Activated CD8-positive, alpha-beta memory T cell treated with anti-CD3 and anti-CD28 coated beads, Interleukin-2, amount 50 U/mL, for 24 hours (primary cell): ENCODE measurements around the gene NISCH.

ENCODE experiments used
- DNase-seq: peaks from one replicate; pipeline ENCODE4 v3.0.0-alpha.2; 2020; ENCODE audit errors: extremely low read depth

Gene NISCH

DNA sequence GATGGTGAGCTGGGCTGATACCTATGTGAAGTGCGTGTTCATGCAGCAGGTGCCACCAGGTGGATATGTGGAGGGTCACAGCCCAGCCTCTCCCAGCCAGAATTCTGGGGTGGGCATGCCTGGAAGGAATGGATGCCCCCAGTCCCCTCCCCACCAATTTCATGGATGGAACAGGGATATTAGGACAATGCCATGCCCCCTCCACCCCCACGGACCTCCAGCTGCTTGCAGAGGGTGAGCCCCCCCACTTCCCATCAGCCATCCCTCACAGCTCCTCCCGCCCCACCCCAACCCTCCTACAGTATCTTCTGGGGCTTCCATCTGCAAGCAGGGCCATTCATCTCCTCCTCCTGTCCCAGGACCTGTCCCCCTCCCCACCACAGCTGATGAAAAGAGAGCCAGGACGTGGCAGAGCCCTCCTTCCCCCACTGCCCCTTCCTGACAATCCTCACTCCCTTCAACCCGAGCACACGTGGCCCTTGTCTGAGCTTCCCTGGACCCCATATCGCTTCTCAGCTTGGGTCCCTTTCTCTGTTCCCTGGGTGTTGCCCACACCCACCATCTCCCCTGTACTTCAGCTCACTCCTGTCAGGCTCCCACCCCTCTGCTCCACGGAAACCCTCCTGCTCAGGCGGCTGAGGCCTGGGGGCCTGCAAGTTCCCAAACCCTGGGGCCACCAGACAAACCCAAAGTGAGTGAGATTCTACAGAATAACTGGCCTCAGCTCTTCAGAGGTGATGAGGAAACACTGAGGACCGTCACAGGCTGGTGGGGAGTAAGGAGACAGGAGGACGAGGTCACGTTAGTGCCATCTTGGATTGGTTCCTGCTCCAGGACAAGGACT is 7.7 kb upstream of the NISCH start:
- DNase-seq, result no peak

DNA sequence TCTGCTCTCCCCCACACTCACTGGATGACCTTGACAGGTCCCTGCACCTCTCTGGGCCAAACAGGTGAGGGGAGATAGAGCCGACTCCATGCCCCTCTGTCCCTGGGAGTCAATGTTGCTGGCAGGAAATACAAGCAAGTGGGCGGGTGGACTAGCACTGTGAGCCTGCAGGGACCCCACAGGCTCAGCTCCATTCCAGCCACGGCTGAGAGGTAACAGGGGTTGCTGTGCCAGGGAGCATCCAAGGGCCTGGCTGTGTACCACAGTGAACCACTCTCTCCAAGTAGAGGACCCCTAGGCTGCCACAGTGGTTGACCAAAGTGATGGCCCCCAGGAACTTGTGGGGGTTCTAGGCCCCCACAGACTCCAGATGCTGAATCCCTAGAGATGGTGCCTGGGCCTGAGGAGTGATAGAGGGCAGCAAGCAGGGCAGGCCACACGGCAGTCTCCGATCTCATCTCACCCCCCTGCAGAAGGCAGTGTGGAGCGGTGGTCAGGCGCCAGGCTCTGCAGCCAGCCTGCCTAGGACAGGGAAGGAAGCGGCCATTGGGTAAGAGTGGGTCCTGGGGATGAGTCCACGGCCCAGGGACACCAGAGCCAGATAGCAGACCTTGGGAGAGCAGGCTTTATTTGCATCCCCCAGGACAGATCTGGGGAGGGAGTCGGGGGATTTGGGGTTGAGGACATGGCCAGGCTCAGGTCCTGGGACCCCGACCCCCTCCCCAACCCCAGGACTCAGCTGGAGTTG is 4.7 kb upstream of the NISCH start:
- DNase-seq, result no peak

DNA sequence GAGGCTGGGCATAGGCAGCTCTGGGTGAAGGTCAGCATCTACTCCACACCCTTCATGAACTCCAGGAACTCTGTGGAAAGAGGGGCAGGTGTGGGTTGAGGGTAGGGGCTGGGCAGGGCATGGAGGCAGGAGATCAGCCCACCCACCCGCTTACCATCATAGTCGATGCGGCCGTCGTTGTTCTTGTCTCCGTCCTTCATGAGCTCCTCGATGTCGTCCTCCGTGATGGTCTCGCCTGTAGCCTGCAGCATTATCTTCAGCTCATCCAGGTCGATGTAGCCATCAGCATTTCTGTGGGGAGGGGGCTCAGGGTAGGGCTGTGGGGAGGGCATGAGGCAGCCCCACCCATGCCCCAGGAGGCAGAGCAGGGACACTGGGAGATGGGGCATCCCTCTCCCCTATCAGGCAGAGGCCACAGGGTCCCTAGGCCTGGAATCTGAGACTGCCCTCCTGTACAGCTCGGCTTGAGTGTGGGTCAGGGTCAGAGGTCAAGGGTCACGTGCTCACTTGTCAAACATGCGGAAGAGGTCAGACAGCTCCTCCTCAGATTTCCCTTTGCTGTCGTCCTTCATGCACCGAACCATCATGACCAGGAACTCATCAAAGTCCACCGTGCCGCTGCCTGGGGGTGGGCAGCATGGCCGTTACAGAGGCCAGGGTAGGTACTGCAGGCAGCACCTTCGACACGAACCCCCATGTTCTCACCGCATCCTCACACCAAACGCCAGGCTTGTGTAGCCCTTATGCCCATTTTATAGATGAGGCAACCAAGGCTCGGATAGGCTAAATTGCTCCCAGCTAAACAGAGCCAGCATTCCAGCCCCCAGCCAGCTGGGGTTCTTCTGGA is 3.9 kb upstream of the NISCH start:
- DNase-seq, result no peak

DNA sequence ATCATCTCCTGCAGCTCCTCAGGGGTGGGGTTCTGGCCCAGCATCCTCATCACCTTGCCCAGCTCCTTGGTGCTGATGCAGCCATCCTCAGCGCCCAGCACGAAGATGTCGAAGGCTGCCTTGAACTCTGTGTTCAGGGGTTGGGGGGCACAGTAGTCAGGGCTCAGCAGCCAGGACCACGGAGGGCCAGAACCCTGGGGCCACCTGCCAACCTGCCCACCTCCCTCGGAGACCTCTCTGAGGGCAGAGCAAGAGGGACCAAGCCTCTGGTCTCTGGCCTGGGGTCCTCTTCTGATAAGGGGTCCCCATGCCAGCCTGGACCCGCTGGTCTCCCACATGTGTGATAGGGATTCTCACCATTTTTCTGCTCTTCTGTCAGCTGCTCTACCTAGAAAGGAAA is 3.3 kb upstream of the NISCH start:
- no peak for DNase-seq

DNA sequence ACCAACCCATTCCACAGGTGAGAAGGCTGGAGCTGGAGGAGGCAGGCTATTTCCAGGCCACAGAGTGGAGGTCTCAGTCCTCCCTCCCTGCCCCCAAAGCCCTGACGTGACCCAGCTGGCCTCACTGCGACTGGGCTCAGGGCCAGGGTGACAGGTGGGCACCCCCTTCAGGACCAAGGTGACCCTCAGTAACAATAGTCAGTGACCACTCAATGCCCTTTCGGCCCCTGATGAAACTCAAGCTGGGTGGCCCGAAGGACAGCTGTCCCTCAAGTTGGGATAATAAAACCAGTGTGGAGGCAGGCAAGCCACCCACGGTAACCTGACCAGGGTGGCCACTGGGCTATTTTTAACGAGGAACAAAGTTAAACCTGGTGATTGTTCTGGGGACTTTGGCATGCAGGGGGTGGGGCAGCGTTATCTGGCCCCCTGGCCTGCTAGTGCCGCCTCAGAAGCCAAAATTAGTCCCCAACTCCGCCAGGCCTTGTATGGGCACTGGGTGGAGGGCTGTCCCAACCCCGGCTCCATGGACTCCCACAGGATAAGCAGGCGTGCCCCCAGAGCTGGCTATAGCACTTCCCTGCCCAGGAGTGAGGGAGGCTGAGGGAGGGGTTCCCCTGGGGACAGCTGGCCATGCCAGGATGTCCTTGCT is 2.7 kb upstream of the NISCH start:
- DNase-seq, result no peak

DNA sequence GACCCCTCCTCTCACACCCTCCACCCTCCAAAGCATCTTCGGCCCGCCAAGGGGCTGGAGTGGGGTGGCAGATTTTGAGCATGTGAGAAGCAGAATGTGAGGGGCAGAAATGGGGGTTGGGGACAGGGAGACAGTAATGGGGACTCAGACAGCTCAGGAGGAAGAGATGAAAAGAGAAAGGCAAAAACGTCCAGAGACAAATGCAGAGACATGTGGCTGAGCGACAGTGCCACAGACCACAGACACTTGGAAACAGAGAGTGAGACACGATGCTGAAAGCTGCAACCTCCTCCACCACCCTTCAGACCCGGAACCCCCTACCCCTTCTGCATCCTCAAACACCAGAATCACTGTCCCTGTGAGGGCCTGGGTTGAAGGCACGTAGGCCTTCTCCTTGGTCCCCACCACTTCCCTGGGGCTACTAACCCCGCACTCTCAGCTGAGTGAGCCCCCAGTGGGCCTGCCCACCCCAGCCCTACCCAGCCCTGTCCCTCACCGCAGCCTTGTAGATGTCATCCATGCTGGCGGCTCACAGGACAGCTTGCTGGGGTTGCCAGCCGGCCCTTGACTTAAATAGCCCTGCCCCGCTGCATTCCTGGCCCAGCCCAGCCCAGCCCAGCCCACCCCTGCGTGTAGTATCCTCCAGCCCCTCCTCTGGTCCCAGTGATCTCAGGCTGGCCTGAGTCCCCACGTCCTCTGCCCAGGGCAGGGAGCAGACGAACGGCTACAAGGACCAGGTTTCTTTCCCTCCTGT is 1.7 kb upstream of the NISCH start, which contains the start of gene TNNC1:
Gene TNNC1, minus strand, starts transcription at position 546 of the 754 bp plus-strand sequence. Its CDS starts 26 bp downstream, at position 520.
- DNase-seq, result no peak

DNA sequence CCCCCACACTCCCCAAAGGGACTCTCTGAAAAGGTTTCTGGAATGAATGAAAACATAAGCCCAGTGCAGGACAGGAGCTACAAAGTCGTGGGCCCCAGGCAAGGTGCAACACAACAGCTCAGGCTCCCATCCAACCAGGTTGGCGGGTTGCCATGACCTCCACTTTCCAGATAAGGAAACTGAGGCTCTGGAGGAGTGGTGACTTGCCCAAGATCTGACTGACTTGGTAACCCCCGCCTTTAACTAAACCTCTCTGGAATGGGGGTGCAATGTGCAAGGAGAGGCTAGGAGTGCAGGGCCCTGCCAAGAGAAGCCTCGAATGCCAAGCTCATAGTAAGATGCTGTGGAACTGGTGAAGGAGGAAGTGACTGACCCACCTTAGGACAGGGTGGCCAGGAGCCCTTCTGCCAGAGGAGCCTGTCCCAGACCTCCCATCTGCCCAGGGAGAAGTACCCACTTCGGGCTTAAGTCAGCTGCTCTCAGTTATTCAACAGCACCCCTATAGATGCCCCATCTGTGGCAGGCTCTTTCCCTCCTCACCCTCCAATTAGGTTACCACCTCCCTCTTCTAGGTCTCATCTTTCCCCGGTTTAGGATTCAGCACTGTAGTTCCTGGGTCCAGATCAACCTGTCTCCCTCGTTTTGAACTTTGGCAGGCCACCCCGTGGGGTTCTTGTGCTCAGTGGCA is 1.0 kb upstream of the NISCH start:
- DNase-seq, result no peak

DNA sequence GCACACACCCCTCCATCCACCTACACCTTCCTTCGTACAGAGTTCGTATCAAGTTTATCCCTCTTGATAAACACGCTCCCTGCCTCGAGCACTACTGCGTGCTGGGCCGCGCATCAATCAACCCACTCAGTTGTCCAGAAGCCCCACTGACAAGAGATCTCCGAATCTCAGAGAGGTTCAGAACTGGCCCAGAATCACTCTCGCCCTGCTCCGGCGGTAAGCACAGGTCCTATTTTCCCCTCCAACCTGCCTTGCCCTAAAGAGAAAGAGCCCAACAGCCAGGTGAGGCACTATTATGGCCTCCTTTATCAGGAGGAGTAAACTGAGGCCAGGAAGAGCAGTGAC is 494 bp upstream of the NISCH start:
- DNase-seq, result no peak

DNA sequence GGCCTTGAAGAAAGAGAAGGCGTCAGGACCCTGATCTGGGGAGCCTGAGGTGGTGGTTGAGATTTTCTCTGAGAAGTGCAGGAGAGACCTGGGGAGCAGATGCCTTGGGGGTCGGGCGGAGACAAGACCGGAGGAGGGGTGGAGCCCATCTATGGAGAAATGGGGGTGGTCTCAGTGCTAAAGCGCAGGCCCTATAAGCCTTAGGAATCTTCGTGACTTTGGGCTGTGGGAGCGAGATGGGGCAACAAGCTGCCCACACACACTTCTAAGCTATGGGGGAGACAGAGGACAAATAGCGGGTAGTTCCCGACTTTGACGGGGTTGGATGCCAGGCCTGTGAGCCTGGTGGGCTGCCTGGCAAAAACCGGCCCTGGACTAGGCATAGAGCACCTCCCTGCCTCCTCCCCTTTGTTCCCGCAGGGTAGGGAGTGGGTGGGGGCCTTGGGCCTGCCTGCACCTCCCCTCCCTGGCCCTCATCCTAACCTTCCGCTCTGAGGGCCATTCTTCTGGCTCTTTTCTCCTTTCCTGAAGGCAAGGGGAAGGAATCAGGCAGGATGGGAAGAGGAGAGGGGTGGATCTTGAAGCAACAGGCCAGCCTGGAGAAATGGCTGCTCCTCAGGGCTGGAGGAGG is 880 bp downstream of the NISCH start:
- DNase-seq, result no peak

DNA sequence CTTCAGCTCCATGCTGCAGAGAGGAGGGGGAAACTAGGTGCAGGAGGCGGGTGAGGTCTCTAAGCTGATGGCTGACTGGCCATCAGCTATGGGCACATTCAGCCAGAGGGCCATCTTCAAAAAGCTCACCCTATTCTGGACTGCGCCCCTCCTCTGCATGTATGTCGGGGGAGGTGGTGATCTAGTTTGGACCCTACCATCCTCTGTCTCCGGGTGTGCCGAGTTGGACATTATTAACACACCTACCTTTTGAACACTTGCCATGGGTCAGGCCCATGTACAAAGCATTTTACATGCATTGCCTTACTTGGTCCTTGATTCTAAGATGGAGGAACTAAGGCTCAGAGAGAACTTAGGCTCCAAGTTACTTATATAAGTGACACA is 1.4 kb downstream of the NISCH start:
- DNase-seq, result no peak

DNA sequence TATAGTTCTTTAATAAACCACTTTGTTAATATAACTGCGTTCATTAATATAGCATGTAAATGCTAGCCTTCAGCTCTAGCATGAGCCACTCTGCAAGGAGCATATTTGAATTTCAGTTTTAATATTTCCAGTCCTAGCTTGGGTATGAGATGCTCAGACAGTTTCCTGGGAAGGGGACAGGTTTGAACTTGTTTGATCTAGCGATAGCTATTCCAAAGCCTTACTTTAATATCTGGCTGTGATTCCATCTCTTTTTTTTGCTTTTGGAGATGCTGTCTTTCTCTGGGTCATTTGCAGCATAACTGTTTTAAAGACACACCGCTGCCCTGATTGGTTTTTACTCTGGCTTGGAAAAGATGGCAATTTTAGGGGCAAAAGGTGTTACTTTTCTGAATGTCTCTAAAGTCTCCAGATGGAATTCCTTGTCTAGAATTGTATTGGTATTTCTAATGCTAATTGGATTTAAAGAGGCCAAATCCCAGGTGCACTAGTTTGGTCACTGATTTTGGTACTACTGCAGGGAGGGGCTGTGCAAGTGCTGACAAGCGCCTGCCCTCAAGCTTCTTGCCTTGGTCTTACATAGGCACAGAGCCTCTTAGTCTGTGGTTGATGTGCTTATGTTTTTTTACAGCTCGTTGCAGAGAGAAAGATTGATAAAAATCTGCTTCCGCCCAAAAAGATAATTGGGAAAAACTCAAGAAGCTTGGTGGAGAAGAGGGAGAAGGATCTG is 2.8 kb downstream of the NISCH start:
- no peak for DNase-seq

DNA sequence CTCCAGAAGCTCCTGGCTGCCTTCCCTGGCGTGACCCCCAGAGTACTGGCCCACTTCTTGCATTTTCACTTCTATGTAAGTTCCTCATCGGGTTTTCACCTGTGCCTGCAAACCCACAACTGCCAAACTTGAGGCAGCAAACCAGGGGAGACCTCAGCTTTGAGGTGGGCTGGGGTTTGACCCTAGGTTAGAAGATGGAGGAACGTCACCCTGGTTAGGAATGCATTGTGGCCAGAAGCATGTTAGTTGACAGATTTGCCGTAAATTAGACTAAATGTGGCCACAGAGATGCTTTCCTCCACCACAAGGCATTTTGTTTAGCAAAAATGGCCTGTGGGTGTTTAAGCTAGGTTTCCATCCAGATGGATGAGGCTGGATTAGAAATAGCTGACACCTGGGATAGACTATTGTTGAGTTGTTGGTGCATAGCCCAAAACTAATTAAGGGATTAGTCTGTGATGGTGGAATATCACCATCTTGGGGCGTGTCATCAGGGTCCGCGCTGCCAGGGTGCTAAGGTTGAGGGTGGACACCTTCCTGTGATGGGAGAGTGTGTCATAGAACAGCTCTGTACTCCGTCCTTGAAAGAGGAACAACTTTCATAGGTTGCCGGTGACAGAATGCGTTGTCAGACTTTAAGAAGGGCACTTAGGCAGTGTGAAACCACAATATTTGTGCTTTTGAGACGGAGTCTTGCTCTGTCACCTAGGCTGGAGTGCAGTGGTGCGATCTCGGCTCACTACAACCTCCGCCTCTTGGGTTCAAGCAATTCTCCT is 3.6 kb downstream of the NISCH start:
- DNase-seq, result no peak

DNA sequence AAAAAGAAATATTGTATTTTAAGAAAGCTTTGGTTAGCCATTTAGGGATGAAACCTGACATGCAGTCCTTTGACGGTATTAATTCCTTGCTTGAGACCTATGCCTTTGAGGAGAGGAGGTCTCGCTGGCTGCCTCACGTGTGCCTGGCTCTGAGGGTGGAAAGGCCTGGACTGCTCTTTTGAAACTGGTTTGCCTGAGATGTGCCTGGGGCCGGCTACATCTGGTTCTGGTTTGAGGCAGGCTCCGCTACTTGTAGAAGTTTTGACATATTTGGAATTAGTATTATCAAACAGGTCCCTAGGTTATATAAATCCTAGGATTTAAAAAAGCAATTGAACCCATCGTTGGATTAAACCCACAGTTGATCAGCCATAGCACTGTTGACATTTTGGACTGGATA is 6.5 kb downstream of the NISCH start:
- DNase-seq, result no peak

DNA sequence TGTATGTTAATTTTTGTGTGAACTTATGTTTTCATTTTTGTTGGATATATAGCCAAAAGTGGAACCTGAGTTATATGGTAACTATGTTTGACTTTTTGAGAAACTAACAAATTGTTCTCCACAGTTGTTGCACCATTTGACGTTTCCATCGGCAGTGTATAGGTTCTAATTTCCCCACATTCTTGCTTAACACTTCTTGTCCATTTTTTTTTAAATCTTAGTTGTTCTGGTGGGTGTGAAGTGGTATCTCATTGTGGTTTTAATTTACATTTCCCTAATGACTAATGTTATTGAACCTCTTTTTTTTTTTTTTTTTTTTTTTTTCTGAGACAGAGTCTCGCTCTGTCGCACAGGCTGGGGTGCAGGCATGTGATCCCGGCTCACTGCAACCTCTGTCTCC is 8.0 kb downstream of the NISCH start:
- DNase-seq, result no peak

DNA sequence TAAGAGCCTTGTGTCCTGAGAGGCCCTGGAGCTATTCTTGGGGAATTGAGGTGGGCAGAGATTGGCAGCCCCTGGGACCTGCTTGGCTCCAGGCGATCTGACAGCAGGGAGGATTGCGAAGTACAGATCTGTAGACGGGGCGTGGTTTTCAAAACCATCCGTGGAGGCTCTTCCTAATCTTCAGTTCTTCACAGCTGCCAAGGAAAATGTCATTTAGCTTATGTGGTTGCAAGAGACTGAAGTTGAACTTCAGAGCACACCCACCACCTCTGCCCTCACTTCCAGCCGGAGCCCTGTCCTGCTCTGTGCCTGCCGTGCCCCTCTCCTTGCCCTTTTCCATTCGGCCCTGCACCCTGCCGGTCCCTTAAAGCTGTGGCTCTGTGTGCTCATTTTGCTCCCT is 12.9 kb downstream of the NISCH start:
- no peak for DNase-seq

DNA sequence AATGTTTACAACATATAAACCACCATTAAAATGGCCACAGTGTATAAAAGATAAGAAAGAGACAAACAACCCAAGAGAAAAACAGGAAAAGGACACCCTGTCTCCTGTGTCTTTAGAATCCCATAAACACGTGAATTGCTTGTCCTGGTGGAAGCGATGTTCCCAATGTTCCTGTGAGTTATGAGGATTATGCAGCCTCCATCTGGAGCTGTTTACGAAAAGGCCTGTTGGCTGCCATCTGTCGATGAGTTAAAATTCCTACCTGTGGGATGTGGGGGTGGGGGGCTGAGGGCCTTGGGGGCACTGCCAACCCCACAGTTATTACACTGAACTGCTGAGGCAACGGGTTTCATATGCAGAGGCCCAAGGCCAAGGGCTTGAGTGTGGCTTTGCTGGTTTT is 13.6 kb downstream of the NISCH start:
- no peak for DNase-seq

DNA sequence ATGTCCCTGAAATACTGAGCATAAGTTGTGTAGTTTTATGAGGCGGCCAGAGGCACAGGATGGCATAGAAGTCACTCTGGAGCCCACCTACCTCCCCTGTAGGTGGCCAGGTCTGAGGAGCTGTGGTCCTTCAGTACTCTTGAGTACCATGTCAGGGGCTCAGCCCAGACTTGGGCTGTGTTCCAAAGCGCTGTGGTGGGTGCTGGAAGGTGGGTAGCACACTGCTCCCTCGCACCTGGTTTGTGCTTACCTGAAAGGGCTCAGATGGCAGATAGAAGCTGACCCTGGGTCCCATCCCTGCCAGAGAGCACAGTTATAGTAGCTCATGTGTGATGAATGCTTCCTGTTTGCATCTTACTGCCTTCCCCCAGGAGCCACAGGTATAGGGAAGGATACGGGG is 15.5 kb downstream of the NISCH start:
- no peak for DNase-seq

DNA sequence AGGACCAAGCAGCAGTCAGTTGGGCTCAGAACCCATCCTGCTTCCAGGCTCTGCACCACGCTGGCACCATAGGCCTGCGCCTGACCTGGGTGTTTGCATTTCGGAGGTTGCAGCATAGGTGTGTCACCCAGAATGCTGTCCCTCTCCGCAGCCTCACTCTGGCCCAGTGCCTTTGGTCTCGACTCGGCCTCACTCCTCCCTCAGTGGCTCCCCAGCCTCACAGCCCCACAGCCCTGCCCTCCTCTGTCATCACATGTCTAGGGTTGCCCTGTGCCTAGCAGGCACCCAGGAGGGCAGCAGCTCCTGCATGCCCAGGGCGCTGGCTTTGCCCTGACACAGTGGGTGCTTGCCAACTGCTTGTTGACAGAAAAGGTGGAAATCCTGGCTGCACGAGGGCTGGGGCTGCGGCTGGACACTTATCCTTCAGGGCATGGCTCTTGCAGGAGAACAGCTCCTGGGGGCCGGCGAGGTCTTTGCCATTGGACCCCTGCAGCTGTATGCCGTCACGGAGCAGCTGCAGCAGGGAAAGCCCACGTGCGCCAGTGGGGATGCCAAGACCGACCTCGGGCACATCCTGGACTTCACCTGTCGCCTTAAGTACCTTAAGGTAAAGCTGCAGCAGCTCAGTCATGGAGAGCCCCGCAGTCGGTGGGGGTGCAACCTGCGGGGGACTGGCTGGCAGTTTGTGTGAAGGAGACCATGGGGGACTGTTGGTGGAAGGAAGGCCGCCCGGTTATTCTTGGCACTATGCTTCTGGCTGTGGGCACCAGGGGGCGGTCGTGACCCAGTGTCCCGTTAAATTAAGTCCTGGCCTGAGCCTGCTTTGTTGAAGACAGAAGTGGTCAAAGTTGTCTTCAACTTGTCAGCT is 16.2 kb downstream of the NISCH start:
- no peak for DNase-seq
